Naive B cell (primary cell): ENCODE results near the gene MAP2K2. TPM values are rescaled to one million over a fixed set of nuclear protein-coding genes. Genes with fewer than 3 reads are reported as not detected.

Source experiments
- ATAC-seq, 2 donors: fragments of 150-1000 bp; cut with Tn5 transposase; 2 replicates each; pipeline ENCODE4 v1.10.0; 2021; ENCODE audit warnings: low read depth in 2 of 2, mild to moderate bottlenecking in 2 of 2, moderate library complexity in 2 of 2
- DNase-seq: peaks from one replicate; pipeline ENCODE4 v3.0.0; 2022
- H3K27ac Mint-ChIP-seq, 6 donors: one replicate each; pipeline ENCODE4 v1.8.0; 2020 to 2022; ENCODE audit warnings: mild to moderate bottlenecking in 6 of 6, mixed read lengths in 6 of 6, moderate library complexity in 5 of 6, inconsistent platforms in 2 of 6
- H3K27me3 Mint-ChIP-seq, 3 donors: one replicate each; pipeline ENCODE4 v1.8.0; 2021 to 2022; ENCODE audit warnings: mixed read lengths in 3 of 3, mild to moderate bottlenecking in 1 of 3
- H3K36me3 Mint-ChIP-seq, 2 donors: one replicate each; pipeline ENCODE4 v1.8.0; 2020 to 2022; ENCODE audit warnings: mixed read lengths in 2 of 2, inconsistent platforms in 1 of 2, mild to moderate bottlenecking in 1 of 2
- H3K4me1 Mint-ChIP-seq, 3 donors: one replicate each; pipeline ENCODE4 v1.8.0; 2020 to 2022; ENCODE audit warnings: mixed read lengths in 3 of 3, inconsistent platforms in 1 of 3, mild to moderate bottlenecking in 1 of 3, moderate library complexity in 1 of 3
- H3K4me3 Mint-ChIP-seq, 8 donors: one replicate each; pipeline ENCODE4 v1.8.0; 2020 to 2022; ENCODE audit warnings: mild to moderate bottlenecking in 8 of 8, mixed read lengths in 8 of 8, moderate library complexity in 8 of 8, inconsistent platforms in 2 of 8
- H3K9me3 Mint-ChIP-seq, 7 donors: one replicate each; pipeline ENCODE4 v1.8.0; 2020 to 2022; ENCODE audit warnings: mixed read lengths in 7 of 7, mild to moderate bottlenecking in 5 of 7, inconsistent platforms in 2 of 7, moderate library complexity in 1 of 7
- polyA plus RNA-seq, 6 donors: library from polyadenylated mRNA; unstranded; fragments of 300-500 nt; fragmentation: Illumina TruSeq; gene quantifications; one replicate each; pipeline ENCODE4 v1.2.3, GENCODE V29; 2021; ENCODE audit warnings: low read depth in 6 of 6

The MAP2K2 gene
- polyA plus RNA-seq, 6 donors from 2014 or later, result 50.3 to 88.0 (median 69.5) TPM

GRCh38 chr19:4064496-4065260 lies 59.2 kb downstream of the MAP2K2 start:
- Mint-ChIP-seq H3K27me3 (no peaks in the 10 kb centered on the region), H3K27ac (peak overlapping the region in 2 of 6 donors; percentile 59 to 84), H3K4me1 (peaks cover 16 to 38% (median 29%) of the 10 kb centered on the region in 3 donors), H3K9me3 (no peaks in the 10 kb centered on the region), H3K36me3 (no peaks in the 10 kb centered on the region), H3K4me3 (peak overlapping the region; percentile 24 to 89 (median 60))
- no peak for ATAC-seq
- DNase-seq, result peak; percentile 54

DNA sequence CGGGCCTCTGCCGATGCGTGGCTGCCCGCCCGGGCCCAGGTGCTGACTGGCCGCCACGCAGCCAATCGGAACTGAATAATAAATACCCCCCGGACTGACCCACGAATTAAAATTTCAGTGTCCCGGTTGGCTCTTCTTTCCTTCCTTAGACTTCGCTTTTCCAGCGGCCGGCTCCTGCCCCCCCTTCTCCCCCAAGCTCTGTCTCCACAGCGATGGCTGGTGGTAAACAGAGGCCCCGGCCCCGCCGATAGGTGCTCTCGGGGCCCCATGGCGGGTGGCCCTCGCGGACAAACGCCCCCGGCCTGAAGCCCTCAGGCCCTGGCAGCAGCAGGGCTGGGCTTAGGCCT lies 59.8 kb downstream of the MAP2K2 start:
- peak overlapping the region in 3 of 6 donors; percentile 59 to 86 (median 84) for H3K27ac Mint-ChIP-seq
- H3K4me1 Mint-ChIP-seq, result peaks cover 13 to 32% (median 23%) of the 10 kb centered on the region in 3 donors

GRCh38 chr19:4063369-4064148 lies 60.4 kb downstream of the MAP2K2 start:
- H3K4me1 Mint-ChIP-seq, result peaks cover 13 to 27% (median 18%) of the 10 kb centered on the region in 3 donors
- H3K9me3 Mint-ChIP-seq, result no peaks in the 10 kb centered on the region
- ATAC-seq (no peak), DNase-seq (no peak)
- H3K27me3 Mint-ChIP-seq, result no peaks in the 10 kb centered on the region
- H3K4me3 Mint-ChIP-seq, result peak overlapping the region; percentile 72 to 91 (median 82)
- H3K36me3 Mint-ChIP-seq, result no peaks in the 10 kb centered on the region
- peak overlapping the region in 5 of 6 donors; percentile 59 to 89 (median 84) for H3K27ac Mint-ChIP-seq

More for the DNA sequence above, 59.8 kb downstream of the MAP2K2 start:
- Mint-ChIP-seq H3K36me3 (no peaks in the 10 kb centered on the region), H3K9me3 (no peaks in the 10 kb centered on the region), H3K4me3 (peak overlapping the region; percentile 72 to 91 (median 82)), H3K27me3 (no peaks in the 10 kb centered on the region)
- ATAC-seq (no peak), DNase-seq (no peak)

- Mint-ChIP-seq H3K4me1 (peaks cover 9 to 20% (median 14%) of the 10 kb centered on the region in 3 donors), H3K36me3 (no peaks in the 10 kb centered on the region), H3K9me3 (no peaks in the 10 kb centered on the region), H3K27me3 (no peaks in the 10 kb centered on the region), H3K4me3 (peak overlapping the region in 6 of 8 donors; percentile 8 to 78 (median 38)), H3K27ac (peak overlapping the region in 2 of 6 donors; percentile 59 to 84)
- ATAC-seq (no peak), DNase-seq (no peak)
Measured at GRCh38 chr19:4062419-4063368, 61.2 kb downstream of the MAP2K2 start.

GRCh38 chr19:4061683-4062418 lies 62.1 kb downstream of the MAP2K2 start:
- ATAC-seq (no peak), DNase-seq (no peak)
- Mint-ChIP-seq H3K4me1 (peaks cover 11 to 29% (median 17%) of the 10 kb centered on the region in 3 donors), H3K27me3 (no peaks in the 10 kb centered on the region), H3K36me3 (no peaks in the 10 kb centered on the region), H3K9me3 (no peaks in the 10 kb centered on the region), H3K27ac (peak overlapping the region in 1 of 6 donors; percentile 59), H3K4me3 (peak overlapping the region in 4 of 8 donors; percentile 35 to 72 (median 54))

GRCh38 chr19:4061178-4061682 lies 62.7 kb downstream of the MAP2K2 start:
- no peak for DNase-seq
- Mint-ChIP-seq H3K4me1 (peaks cover 11 to 30% (median 23%) of the 10 kb centered on the region in 3 donors), H3K4me3 (peak overlapping the region in 1 of 8 donors; percentile 67), H3K27me3 (no peaks in the 10 kb centered on the region), H3K9me3 (no peaks in the 10 kb centered on the region), H3K27ac (no peak overlapping the region), H3K36me3 (no peaks in the 10 kb centered on the region)
- no peak for ATAC-seq

GRCh38 chr19:4060621-4061177 lies 63.2 kb downstream of the MAP2K2 start:
- H3K4me3 Mint-ChIP-seq, result peak overlapping the region in 2 of 8 donors; percentile 12 to 60
- no peak for ATAC-seq

DNA sequence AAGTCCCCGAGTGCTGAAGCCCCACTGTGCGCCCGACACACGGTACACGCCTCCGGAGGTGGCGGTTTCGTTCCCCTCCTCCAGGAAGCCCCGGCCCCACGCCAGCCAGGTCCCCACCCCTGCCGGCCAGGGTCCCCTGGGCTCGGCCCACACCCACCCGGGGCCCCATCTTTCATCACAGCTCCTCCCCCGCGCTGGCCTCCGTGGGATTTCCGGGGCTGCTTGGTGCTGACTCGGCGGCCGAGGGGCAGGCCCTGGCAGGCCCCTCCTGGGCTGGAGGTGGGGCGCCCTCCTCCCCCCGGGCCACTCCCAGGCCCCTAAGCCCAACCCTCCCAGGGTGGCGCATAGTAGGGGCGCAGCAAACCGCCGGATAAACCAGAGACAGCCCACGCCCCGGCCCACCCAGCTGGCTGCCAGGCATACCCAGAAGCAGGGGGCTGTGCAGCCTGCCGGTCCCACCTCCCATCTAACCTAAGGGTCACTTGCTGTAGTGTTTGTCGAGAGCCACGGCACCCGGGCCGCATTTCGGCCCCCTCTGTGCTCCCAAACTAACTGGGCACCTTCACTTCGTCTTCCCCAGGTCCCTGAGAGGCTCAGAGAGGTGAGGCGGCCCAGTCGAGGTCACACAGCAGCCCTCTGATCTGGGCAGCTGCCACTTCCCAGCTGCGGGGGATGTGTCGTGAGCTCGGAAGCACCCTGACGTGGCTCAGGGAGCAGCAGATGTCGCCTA lies 63.9 kb downstream of the MAP2K2 start:
- no peaks in the 10 kb centered on the region for H3K36me3 Mint-ChIP-seq
- DNase-seq (no peak), ATAC-seq (peak; percentile 10 to 57)
- peak overlapping the region in 4 of 6 donors; percentile 7 to 72 (median 48) for H3K27ac Mint-ChIP-seq
- no peaks in the 10 kb centered on the region for H3K27me3 Mint-ChIP-seq
- no peaks in the 10 kb centered on the region for H3K9me3 Mint-ChIP-seq
- H3K4me1 Mint-ChIP-seq, result peaks cover 11 to 37% (median 28%) of the 10 kb centered on the region in 3 donors
- H3K4me3 Mint-ChIP-seq, result peak overlapping the region in 2 of 8 donors; percentile 12 to 60

More at GRCh38 chr19:4060621-4061177, 63.2 kb downstream of the MAP2K2 start:
- peaks cover 11 to 35% (median 28%) of the 10 kb centered on the region in 3 donors for H3K4me1 Mint-ChIP-seq
- H3K27me3 Mint-ChIP-seq, result no peaks in the 10 kb centered on the region
- peak overlapping the region in 4 of 6 donors; percentile 7 to 72 (median 48) for H3K27ac Mint-ChIP-seq
- DNase-seq, result no peak
- no peaks in the 10 kb centered on the region for H3K36me3 Mint-ChIP-seq
- no peaks in the 10 kb centered on the region for H3K9me3 Mint-ChIP-seq

GRCh38 chr19:4059453-4059871 lies 64.5 kb downstream of the MAP2K2 start:
- no peaks in the 10 kb centered on the region for H3K27me3 Mint-ChIP-seq
- peaks cover 11 to 37% (median 28%) of the 10 kb centered on the region in 3 donors for H3K4me1 Mint-ChIP-seq
- DNase-seq (no peak), ATAC-seq (no peak)
- no peaks in the 10 kb centered on the region for H3K36me3 Mint-ChIP-seq
- H3K4me3 Mint-ChIP-seq, result no peak overlapping the region
- no peaks in the 10 kb centered on the region for H3K9me3 Mint-ChIP-seq
- peak overlapping the region in 2 of 6 donors; percentile 29 to 72 for H3K27ac Mint-ChIP-seq

GRCh38 chr19:4058693-4059452 lies 65.0 kb downstream of the MAP2K2 start:
- no peaks in the 10 kb centered on the region for H3K9me3 Mint-ChIP-seq
- peaks cover 10 to 37% (median 28%) of the 10 kb centered on the region in 3 donors for H3K4me1 Mint-ChIP-seq
- DNase-seq (no peak), ATAC-seq (no peak)
- peak overlapping the region in 2 of 6 donors; percentile 29 to 72 for H3K27ac Mint-ChIP-seq
- H3K27me3 Mint-ChIP-seq, result no peaks in the 10 kb centered on the region
- H3K36me3 Mint-ChIP-seq, result peaks cover 0 to under 1% of the 10 kb centered on the region in 2 donors
- H3K4me3 Mint-ChIP-seq, result peak overlapping the region in 1 of 8 donors; percentile 61
